GM12872 (cell line): Measurements from ENCODE around the gene TTC16.

Experiments used
- TF ChIP-seq, protein P1 (sequence below): IDR thresholded peaks from 3 replicates; pipeline ENCODE4 v1.5.1; 2011; ENCODE audit warnings: low read depth, mild to moderate bottlenecking, low read length, moderate library complexity; ENCODE audit not compliant: insufficient read depth

The TTC16 gene

DNA sequence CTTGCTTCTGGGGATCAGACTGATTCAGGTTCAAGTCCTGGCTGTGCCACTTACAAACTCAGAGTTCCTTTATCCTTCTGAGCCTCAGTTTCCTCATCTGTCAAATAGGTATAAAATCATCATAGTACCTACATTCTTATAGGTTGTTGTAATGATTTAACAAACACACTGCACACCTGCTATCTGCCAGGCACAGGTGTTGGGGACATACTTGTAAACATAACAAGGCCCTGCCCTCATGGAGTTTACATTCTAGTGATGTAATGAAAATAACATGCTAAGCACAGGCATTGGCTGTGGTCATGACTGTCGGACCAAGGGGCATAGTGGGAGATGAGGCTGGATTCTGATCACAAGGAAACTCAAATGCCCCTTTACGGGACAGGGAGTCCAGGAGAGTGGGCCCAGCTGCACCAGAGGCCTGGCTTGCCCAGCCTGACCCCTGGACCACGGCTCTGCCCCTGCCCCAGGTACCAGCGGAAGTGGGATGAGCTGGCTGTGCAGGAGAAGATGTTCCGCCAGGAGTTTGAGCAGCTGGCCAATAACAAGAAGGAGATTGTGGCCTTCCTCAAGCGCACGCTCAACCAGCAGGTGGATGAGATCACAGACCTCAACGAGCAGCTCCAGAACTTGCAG is 6.8 kb upstream of the TTC16 start:
- TF ChIP-seq, protein P1, sequence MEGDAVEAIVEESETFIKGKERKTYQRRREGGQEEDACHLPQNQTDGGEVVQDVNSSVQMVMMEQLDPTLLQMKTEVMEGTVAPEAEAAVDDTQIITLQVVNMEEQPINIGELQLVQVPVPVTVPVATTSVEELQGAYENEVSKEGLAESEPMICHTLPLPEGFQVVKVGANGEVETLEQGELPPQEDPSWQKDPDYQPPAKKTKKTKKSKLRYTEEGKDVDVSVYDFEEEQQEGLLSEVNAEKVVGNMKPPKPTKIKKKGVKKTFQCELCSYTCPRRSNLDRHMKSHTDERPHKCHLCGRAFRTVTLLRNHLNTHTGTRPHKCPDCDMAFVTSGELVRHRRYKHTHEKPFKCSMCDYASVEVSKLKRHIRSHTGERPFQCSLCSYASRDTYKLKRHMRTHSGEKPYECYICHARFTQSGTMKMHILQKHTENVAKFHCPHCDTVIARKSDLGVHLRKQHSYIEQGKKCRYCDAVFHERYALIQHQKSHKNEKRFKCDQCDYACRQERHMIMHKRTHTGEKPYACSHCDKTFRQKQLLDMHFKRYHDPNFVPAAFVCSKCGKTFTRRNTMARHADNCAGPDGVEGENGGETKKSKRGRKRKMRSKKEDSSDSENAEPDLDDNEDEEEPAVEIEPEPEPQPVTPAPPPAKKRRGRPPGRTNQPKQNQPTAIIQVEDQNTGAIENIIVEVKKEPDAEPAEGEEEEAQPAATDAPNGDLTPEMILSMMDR: no peak

DNA sequence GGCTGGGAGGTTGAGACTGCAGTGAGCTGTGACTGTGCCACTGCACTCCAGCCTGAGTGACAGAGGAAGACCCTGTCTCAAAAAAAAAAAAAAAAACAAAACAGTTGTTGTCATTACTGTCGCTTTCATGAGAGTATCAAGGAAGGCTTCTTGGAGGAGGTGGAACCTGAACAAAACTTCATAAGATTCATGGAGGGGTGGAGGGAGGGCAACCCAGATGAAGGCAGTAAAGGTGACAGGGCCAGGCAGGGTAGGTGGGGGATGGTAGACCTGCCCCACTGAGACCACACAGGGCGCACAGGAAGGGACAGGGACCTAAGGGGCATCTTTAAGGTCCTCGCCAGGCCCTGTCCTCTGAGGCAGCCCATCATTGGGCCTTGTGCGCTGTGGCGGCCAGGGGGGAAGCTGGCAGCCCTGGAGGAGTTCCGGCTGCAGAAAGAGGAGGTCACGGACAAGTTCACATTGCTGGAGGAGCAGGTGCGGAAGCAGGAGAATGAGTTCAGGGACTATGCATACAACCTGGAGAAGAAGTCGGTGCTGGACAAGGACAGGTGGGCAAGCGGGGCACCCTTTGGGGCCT is 5.6 kb upstream of the TTC16 start:
- TF ChIP-seq, protein P1: no peak

DNA sequence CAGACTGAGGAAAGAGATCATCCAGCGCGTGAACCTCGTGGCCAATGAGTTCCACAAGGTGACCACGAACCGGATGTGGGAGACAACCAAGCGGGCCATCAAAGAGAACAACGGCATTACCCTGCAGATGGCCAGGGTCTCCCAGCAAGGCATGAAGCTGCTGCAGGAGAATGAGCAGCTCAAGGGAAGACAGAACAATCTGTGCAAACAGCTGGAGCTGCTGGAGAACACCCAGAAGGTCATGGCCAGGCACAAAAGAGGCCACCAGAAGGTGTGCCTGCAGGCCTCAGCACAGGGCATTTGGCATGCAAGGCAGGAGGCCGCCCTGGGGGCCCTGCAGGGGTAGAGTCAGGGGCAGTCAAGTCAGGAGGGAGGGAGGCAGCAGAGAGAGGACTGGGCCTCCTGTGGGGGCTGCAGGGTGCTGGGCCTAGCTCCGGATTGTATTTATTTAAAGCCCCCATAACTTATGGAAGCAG is 4.6 kb upstream of the TTC16 start:
- TF ChIP-seq, protein P1: no peak

DNA sequence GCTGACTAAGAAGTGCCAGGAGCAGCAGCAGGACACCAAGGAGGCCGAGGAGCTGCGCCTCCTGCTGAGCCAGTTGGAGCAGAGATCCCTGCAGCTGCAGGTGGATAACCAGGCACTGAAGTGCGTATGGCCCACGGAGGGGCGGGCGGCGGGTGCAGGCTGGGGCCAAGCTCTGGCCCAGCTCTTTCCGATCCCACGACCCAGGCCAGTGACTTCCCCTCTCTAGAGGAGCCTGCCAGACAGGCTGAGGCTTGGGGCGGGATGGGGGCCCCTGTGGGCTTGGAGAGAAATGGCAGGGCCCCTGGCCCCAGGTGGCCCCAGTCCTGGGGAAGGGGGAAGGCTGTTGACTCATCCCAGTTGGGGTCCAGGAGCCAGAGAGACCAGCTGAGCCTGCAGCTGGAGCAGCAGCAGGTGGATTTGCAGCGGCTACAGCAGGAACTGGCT is 4.0 kb upstream of the TTC16 start:
- TF ChIP-seq, protein P1: no peak

DNA sequence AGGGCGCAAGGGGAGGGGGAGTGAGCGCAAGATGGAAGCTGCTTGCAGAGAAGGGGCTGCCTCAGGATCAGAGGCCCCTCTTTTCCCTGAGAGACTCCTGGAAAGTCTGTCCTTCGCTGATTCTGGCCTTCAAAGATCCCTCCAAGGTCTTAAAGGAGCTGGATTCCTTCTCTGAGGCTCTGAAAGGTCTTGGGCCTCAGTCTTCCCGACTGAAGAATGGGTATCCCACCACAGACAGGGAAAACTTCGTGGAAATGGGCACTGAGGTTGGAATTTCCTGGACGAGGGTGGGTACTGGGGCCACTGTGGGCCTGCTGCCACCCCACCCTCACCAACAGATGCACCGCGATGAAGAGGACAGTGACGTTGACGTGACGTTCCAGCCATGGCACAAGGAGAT is 3.5 kb upstream of the TTC16 start:
- TF ChIP-seq, protein P1: no peak

DNA sequence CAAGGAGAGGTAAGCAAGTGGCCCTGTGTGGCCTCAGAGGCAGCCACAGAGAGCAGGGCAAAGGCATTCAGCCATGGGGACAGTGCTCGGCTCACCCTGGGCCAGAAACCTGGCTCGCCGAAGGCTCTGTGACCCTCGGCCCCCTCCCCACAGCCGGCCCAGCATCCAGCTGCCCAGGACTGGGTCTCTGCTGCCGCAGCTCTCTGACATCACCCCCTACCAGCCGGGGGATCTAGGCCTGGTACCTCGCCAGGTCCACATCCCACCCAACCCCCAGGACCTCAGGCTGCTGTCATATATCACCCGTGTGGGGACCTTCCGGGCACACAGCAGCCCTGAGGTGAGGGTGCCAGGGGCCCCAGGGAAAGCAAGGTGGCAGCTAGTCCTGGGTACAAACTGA is 3.0 kb upstream of the TTC16 start:
- TF ChIP-seq, protein P1: no peak

DNA sequence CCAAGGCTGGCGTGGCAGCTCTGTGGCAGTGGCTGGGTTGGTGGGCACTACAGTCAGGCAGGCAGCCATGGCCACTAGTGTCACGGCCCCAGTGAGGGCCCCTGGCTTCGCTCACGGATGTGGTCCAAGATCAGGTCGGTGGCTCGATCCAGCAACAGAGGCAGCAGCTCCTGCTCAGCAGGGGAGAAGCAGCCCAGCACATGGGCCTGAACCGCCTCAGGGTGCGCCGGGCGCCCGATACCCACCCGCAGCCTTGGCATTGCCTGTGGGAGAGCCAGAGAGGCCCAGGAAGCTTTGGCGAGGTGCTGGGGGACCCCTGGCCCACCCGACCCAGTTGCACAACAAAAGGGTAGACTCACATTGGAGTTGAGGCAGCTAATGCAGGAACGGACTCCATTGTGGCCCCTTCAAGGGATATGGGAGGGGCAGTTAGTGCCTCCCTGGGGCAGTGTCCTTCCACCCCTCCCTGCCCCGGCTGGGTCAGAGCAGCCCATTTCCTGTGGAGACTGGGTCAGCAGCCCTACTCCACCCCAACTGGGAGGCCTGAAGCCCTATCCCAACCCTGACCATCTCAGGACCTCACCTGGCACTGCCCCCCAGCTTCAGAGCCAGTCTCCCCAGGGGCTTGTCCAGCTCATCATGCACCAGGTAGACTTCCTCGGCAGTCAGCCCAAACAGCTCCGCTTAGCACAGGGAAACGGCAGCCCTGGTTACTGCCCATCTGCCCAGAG is 1.7 kb upstream of the TTC16 start:
- TF ChIP-seq, protein P1: no peak
